ENCODE measurements around the gene GBGT1.

DNA sequence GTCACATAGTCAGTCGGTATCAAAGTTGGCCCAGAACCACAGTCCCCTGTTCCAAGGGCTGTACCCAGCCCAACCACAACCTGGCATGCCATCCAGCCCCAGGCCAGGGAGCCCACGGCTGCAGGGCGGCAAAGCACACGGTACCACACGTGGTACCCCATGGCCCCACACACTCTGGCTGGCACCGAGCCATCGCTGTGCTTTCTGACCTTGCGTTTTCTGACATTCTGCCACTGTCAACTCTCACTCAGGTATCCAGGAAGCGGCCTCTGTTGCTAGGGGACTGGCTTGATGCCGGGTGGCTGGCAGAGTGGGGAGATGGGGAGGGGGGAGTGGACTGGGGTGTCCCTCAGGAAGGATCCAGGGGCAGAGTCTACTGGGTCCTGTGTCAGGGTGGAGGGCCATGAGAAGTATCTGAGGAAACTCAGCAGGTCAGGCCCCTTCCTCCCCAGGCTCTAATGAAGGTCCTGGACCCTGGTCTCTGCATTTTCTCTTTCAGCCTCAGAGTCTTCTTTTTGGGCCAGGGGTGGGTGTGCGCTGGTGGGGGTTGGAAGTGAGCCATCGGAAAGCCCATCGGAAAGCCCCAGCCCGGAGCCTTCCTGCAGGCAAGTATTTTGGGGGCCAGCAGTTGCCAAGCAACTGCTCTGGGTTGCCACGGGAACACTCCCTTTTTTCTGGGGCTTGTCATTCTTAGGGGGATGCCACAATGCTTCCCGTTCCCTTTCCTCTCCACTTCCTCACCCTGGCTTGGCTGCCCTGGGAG, 21.7 kb downstream of the GBGT1 start:
- TF ChIP-seq NR2C2 (CRISPR knock-in tag; IDR thresholded peaks at IDR 0.05) (no peak), TEAD1 (CRISPR knock-in tag; IDR thresholded peaks at IDR 0.05) (no peak)
- TF ChIP-seq, protein P1, sequence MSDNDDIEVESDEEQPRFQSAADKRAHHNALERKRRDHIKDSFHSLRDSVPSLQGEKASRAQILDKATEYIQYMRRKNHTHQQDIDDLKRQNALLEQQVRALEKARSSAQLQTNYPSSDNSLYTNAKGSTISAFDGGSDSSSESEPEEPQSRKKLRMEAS (CRISPR knock-in tag; IDR thresholded peaks at IDR 0.05), result no peak
- TF ChIP-seq, protein P2, sequence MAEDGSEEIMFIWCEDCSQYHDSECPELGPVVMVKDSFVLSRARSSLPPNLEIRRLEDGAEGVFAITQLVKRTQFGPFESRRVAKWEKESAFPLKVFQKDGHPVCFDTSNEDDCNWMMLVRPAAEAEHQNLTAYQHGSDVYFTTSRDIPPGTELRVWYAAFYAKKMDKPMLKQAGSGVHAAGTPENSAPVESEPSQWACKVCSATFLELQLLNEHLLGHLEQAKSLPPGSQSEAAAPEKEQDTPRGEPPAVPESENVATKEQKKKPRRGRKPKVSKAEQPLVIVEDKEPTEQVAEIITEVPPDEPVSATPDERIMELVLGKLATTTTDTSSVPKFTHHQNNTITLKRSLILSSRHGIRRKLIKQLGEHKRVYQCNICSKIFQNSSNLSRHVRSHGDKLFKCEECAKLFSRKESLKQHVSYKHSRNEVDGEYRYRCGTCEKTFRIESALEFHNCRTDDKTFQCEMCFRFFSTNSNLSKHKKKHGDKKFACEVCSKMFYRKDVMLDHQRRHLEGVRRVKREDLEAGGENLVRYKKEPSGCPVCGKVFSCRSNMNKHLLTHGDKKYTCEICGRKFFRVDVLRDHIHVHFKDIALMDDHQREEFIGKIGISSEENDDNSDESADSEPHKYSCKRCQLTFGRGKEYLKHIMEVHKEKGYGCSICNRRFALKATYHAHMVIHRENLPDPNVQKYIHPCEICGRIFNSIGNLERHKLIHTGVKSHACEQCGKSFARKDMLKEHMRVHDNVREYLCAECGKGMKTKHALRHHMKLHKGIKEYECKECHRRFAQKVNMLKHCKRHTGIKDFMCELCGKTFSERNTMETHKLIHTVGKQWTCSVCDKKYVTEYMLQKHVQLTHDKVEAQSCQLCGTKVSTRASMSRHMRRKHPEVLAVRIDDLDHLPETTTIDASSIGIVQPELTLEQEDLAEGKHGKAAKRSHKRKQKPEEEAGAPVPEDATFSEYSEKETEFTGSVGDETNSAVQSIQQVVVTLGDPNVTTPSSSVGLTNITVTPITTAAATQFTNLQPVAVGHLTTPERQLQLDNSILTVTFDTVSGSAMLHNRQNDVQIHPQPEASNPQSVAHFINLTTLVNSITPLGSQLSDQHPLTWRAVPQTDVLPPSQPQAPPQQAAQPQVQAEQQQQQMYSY (CRISPR knock-in tag; IDR thresholded peaks at IDR 0.05), result no peak
- TF ChIP-seq, protein P3, sequence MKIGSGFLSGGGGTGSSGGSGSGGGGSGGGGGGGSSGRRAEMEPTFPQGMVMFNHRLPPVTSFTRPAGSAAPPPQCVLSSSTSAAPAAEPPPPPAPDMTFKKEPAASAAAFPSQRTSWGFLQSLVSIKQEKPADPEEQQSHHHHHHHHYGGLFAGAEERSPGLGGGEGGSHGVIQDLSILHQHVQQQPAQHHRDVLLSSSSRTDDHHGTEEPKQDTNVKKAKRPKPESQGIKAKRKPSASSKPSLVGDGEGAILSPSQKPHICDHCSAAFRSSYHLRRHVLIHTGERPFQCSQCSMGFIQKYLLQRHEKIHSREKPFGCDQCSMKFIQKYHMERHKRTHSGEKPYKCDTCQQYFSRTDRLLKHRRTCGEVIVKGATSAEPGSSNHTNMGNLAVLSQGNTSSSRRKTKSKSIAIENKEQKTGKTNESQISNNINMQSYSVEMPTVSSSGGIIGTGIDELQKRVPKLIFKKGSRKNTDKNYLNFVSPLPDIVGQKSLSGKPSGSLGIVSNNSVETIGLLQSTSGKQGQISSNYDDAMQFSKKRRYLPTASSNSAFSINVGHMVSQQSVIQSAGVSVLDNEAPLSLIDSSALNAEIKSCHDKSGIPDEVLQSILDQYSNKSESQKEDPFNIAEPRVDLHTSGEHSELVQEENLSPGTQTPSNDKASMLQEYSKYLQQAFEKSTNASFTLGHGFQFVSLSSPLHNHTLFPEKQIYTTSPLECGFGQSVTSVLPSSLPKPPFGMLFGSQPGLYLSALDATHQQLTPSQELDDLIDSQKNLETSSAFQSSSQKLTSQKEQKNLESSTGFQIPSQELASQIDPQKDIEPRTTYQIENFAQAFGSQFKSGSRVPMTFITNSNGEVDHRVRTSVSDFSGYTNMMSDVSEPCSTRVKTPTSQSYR (CRISPR knock-in tag; IDR thresholded peaks at IDR 0.05), result no peak

All from WTC11 (cell line).